ENCODE data around the gene PHF21B.

The PHF21B gene

DNA sequence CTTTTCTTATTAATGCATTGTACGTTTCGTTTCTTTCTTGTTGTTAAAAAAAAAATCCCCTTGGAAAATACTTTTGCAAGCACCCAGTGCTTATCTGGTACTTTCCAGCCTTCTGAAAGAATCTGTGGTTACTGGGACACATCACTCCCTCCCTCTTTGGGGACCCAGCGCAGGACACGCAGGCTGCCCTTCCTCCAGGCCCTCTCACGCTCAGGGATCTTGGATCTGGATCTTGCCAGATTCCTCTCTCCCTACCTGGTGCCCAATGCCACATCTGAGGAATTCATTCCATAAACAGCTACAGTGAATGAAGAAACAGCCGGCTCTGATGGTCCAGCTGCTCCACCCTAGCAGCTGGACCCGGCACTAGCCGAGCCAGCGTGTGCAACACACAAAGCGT is 55.7 kb downstream of the PHF21B start:
- no peak for DNase-seq

DNA sequence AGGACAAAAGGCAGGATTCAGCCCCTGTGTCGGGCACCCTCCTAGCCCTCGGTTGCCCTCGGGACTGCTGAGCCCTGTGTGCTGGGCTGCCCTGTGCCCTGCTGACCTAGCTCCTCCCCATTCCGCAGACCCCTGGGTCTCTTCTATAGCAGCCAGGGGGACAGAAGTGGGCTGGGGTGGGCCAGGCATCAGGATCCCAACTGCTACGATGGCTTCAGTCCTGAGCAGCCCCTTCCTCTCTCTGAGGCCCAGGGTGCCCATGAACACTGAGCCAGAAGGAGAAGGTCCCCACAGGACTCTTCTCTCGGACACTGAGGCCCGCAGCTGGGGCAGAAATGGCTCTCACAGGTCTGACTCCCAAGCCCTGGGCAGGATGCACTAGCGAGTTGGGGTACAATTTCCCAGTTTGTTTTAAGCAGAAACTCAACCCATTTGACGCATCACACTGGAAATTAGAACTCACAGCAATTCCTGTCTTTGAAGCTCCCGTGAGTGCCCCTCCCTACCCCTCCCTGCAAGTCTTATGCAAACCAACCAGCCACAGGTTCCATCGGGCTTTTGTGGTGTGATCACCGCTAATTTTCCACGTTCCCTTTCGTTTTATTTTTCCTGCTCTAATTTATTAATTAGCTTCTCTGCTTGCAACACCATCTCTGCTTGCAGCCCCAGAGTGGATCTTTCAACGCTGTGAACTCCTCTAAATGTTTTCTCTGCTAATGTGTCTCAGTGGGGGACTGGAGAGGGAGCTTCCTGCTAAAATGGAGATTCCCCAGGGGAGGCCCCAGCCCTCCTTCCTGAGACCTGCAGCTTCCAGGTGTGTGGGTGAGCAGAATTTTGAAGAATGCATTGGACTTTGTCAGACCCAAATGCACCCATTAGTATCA is 56.7 kb downstream of the PHF21B start:
- DNase-seq: no peak

DNA sequence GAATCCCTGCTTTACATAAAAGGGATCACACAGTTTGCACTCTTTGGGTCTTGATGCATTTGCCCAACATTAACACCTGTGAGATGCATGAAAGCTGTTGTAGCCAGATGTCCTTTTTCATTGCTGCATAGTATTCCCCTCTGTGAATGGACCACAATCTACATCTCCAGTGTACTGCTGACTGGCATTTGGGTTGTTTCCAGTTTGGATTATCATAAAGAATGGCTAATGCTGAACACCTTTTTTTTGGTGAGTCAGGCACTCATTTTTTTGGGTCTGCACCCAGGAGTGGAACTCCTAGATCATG is 58.3 kb downstream of the PHF21B start:
- DNase-seq: no peak

DNA sequence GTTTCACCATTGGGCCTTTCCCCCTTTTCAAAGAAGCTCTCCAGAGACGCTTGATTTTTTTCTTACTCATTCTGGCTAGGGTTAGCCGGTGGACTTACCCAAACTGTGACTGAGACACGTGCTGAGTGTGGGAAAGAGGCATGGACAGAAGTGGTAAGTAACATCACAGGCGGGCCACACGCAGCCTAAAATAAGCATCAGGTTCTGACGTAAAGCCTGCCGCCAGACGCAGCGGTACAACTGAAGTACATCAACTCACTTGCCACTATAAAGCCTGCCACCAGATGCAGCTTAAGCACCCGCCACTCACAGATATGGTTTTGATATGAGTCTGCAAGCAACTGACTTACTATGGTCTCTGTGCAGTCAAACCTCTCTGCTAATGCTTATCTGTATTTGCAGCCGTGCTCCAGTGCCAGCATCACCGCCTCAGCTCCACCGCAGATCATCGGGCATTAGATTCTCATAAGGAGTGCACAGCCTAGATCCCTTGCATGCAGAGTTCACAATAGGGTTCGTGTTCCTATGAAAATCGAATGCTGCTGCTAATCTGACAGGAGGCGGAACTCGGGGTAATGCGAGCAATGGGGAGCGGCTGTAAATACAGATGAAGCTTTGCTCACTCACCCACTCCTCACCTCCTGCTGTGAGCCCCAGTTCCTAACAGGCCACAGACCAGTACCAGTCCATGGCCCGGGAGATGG is 58.8 kb downstream of the PHF21B start:
- no peak for DNase-seq

DNA sequence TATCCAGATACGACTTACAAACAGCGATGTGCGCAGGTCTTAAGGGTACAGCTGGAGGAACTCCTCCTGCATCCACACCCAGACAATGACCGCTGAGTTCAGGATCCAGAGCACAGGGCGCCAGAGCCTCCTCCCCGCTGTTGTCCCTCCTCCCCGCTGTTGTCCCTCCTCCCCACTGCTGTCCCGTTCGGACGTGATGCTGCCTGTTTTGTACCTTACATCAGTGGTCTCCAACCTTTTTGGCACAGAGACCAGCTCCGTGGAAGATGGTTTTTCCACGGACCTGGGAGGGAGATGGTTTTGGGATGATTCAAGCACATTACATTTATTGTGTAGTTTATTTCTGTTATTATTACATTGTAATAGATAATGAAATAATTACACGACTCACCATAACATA is 62.0 kb downstream of the PHF21B start:
- no peak for DNase-seq

DNA sequence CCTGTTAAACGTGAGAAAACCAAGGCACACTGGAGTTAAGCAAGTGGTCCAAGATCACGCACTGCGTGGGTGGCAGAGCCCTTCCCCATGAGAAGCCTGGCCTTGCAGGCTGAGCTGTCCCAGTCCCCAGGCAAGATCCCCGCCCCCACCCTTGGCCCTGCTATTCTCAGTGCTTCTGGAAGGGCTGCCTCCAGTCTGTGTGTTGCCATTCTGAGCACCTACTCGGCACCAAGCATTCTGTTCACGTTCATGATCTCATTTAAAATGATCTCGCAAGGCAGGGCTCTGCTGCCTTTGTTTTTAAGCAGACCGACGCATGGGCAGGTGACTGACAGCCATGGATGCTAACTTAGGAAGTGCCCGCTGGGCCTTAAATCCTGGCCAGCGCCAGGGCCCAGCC is 62.8 kb downstream of the PHF21B start:
- no peak for DNase-seq

DNA sequence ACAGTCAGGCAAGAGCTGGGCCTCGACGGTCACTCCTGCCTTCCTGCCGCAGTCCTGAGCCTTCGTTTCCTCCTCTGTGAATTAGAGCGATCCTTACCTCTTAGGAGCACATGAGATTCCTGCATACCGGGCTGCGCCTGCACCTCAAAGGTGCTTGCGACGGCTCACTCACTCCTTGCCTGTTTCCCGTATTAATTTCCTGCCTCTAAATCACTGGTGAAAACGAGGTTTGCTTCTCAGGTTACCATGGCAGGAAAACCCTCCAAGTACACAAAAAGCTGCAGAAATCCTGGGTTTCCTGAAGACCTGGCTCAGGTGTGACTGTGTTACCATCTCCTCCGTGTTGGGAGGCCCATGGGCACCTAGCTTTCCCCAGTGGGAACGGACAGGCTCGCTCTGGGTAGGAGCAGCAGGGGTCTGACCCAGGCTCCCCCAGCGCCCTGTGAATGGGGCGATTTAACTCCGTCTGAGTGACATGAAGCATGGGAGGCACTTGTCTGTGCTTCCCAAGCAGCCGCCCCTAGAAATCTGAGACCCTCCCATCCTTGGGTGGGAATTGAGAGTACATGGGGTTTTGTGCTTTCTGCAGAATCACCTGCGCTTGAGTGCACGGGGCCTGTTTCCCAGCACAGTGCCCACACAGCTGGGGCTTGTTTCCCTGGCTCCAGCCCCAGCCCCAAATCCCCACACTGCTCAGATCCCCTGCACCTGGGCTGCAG is 64.8 kb downstream of the PHF21B start:
- DNase-seq: no peak

DNA sequence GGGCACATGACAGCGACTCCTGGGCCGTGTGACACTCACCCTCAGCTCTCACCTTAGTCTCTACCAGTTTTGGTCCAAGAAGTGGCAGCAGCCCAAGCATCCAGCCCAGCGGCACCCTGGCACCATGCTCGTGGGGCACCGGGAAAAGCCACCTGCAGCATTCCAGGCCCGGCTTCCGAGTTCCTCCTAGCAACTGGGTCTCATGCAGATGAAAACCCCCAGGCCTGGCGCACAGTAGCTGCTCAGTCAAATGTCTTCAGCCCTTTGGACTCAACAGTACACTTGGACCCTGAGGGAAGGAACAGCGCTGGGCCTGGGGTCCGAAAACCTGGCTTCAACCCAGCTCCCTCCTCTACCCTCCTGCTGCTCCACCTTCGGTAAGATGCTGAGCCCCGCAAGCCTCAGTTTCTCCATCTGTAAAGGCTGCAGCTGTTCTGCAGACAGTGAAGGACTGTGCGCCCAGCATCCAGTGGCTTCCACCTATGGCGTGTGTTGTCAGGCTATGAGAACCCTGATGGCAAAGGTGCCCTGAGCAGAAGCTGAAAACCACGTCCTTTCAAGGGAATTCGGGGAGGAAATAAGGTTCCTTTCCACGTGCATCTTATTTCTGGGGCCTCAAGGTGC is 66.0 kb downstream of the PHF21B start:
- DNase-seq: no peak

DNA sequence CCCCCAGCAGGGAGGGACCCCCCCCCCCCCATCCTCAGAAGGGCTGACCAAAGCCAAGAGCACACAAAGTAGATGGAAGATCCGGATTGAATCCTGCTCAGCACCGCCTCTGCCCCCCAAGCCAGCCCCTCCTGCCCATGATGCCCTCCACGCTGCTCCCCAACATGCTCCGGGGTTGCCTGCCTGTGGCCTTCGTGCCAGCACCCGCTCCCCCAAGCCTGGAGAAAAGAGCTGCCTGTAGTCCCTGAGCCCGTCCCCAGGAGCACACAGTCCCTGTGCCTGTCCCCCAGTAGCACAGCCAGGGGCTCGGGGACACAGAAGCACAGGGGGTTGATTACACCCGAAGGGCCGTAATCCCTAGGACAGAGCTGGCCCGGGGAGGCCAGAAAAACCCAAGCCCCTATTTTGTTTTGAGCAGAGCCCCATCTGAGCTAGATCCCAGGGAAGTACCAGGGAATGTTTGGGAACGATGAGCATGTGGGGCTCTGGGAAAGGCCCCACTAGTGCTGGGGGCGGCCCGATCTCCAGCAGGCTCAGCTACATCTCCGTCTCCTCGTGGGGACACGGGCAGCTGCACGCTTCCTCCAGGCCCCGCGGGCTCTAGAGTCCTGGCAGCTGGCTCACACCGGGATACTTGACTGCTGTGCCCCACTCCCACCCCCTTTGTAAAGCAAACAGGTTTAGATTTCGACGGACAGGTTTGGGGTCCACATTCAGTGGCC is 66.7 kb downstream of the PHF21B start:
- no peak for DNase-seq

DNA sequence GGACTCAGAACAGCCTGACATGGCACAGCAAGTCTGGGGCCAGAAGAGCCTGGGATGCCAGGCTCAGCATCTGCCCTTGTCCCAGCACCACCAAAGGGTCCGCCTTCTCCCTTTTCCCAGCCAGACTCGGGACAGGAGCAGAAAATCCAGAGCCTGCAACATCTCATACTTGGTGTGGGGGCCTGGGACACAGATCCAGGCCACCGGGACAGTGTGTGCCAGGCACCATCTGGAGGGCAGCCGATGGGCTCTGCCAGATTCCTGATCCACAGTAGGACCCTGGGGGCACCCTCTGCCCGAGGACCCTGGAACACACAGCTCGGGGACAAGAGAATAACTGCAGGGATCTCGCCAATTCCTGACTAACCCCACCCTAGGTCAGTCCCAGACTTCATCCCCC is 67.7 kb downstream of the PHF21B start:
- DNase-seq: no peak

DNA sequence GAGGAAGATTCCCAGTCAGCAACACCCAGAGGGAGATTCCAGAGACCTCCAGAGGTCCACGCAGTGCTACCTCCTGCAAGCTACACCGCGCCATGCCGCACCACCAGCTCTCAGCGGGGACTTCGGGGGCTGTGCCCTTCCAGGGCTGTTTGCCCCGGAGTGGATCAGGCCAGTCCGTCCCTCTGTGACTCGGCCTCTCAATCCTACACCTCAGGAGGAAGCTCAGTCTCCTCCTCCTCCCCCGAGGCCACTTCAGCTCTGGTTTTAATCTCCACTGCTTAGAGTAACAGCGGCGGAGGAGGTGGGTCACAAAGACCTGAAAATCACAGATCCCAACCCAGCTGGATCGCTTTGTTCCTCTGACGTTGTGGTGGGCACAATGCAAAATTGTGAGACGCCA is 68.6 kb downstream of the PHF21B start:
- DNase-seq: no peak

DNA sequence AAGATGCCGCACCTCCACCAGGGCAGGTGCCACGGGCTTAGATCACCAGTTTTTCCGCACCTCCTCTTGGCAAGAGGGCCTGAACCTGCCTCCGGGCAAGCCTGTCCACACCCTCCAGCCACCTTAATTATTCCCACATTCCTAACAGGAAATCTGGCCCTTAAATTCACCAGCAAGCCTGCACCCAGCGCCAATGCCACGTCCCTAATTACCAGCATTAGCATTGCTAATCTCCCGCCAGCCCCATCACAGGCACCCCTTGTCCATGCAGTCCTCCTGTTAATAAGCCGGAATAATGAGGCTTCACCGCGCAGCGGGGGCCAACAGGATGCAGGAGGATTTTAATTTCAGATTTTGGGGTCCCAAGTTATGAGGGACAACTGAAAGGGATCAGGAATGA is 69.7 kb downstream of the PHF21B start:
- no peak for DNase-seq

DNA sequence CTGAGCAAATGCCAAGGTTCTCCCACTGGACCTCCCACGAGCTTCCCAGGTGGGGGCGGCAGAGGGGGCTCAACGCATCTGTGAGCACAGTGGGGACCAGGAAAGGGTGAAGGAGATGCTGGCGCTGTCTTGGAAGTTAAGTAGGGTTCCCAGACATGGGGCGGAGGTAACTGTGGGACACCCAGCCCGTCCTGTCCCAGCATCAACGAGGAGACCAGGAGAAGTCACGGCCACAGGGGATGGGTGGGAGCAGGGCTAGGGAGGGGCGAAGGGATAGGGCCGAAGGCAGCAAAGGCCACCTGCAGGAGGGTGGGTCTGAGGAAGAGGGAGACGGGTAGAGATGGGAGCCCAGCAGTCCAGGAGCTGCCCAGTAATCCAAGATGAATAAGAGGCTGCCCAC is 70.4 kb downstream of the PHF21B start:
- DNase-seq: no peak

DNA sequence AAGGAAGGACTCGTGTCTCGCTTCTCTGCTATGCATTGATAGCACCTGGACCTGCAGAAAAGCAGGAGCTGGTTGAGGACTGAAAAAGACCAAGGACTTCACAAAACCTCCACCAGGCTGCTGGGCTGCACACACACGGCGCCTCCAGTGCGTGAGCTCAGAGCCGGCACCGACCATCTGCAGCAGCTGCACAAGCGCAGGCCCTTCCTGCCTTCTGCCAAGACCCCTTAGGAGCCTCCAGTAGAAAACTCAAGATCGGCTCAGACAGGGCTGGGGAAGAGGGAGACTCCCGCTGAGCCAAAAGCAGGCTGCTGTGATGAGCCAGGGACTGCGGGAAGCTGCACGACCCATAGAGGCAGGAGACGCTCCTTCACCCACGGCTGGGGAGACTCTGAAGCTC is 70.9 kb downstream of the PHF21B start:
- DNase-seq: no peak

DNA sequence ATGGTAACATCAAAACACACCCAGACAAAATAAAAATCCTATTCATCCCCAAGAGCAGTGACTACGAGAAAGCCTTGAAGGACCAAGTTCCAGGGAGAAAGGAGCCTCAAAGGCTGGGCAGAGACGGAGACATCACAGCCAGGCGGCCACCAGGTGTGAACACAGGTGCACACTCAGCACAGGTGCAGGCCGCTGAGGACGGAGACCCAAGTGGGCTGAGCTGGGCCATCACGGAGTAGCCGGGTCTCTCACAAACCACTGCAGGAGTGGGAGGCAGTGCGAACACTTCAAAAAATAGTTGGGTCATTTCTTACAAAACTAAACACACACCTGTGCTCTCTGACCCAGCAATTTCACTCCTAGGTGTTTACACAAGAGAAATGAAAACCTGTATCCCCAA is 72.6 kb downstream of the PHF21B start:
- no peak for DNase-seq

DNA sequence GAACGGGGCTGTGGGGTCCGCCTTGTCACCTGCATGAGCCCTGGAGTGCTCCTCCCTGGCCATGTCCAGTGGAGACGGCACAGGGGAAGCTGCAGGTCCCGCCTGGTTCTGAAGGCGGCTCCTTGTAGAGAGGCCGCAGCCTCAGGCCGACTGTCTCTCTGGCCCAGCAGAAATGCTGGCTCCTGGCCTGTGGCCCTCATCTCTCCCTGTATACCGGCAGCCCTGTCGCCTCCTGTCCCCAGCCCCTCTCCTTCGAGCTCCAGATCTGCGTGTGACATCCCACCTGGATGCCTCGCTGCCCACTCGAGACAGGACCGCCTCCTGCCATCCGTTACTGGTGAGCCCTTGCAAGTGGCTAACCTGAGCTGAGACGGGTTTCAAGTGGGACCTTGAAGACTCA is 73.6 kb downstream of the PHF21B start:
- DNase-seq: no peak

DNA sequence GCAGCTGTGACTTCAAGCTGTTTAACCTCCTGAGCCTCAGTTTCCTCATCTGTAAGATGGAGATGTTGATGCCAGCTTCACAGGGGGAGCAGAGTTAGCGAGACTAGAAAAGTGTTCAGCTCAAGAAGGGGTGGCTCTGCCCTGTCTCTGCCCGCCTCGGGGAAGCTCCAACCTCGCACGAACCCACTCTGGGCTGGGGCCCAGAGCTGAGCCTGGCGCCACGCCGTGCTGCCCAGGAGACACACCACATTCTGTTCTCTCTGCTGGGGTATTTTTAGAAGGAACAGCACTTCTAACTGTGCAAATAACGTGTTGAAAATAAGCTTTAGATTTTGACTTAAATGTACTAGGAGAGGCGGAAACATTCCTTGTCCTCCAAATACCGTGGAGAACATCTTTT is 74.1 kb downstream of the PHF21B start:
- no peak for DNase-seq

DNA sequence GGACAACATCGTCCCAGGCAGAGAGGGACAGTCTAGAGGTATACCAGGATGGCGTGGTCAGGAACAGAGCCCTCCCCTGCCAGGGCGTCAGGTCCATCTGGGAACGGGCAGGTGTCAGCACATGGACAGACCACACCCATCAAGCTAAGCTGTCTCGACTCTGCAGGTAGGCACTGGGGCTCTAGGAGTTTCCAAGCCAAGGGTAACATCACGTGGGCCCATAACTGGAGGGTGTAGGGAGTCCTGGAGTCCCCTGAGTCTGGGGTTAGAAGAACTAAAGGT is 75.4 kb downstream of the PHF21B start:
- DNase-seq: no peak

DNA sequence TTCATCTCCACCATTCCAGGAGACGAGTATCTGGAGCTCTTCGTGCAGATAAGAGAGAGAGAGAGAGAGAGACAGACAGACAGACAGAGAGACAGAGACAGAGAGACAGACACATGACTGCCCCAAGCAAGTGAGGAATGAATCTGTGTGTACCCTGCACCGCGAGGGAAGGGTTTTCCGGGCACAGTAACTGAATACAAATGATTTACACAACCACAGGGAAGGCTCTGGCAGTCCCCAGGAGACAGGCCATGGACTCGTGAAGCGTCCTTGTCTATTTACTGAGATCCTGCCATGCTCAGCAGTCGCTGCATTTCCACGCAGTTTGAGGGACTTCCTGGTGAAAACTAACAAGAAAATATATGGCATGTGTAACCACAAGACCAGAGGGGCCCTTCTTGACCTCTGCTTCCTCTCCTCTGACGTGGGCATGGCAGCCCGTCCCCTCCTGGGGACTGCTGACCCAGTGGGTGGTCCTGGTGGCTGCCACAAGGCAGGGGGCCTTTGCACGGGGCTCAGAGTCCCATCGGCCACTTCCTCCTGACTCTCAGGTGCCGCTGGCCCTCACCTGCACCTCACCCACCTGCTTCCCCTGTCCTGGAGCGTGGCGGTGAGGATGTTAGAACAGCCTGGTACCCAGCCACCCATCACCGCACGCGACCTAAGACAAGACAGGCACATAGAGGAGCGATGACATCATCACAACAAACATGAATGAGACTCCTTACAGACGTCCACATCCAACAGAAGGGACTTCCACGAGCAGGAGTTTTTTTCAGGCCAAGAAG is 75.9 kb downstream of the PHF21B start:
- DNase-seq: no peak

DNA sequence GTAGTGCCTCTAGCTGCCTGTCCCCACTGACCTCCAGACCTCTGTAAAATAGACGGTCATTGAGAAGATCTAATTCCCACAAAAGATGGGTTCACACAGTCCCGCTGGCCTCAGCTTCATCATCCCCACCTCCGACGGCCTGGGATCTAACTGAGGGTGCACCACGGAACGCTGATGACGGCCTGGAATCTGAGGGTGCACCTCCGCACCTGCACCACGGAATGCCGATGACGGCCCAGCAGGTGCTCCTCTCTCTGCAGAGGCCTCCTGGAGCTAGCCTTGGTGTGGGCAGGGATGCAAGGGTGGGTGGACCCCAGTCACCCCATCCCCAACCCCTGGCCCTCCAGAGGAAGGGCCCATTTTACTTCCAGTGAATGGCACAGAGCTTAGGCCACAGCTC is 77.3 kb downstream of the PHF21B start:
- DNase-seq: no peak

DNA sequence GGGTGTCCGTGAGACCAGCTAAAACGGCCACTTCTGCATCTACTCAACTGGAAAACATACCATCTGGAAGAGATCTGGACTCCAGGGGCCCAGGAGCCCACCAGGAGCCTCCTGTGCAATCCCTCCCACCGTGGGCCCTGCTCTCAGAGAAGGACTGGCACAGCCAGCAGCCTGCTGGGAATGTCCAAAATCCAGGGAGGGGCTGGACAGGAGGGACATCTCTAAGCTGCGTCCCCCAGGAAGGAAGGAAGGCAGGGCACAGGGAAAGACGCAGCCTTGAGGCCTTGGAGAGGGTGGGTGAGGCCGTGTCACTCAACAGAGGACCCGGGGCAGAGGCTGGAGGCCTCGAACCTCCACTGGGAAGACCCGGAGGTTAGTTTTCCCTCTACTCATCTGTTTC is 78.0 kb downstream of the PHF21B start:
- no peak for DNase-seq

DNA sequence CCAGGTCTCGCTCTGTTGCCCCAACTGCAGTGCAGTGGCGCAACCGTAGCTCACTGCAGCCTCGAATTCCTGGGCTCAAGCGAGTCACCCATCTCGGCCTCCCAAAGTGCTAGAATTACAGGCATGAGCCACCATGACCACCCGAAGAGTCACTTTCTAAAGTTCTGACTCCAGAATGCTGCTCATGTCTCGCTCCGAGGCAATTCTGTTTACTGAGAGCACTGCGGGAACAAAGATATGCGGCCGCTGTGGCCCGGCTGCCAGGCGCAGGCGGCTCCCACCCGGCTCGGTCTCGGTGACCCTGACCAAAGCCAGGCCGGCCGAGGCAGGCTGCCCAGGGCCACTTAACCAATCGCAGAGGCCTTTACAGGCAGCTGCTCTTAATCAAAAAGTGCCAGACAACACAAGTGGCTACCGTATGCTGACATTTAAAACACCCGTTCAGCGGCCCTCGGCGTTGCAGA is 78.7 kb downstream of the PHF21B start:
- peak; percentile 64 for DNase-seq

All from islet precursor cell (in vitro differentiated cells).